ENCODE measurements around the gene RAD51B.

- no peak for TF ChIP-seq POLR2AphosphoS5 (IDR thresholded peaks at IDR 0.05)
- no peak for TF ChIP-seq EP300 (IDR thresholded peaks at IDR 0.05)
These were observed 904.3 kb downstream of the RAD51B start for GRCh38 chr14:68723808-68724268.
